HCT116 (cell line): ENCODE measurements around the gene IL17RA. TPM values are rescaled to one million over a fixed set of nuclear protein-coding genes. Genes with fewer than 3 reads are reported as not detected.

Source experiments
- ATAC-seq: fragments of 200-7000 bp; cut with Tn5 transposase; 2 replicates; pipeline ENCODE4 v1.9.1; 2020; ENCODE audit warnings: mild to moderate bottlenecking, moderate library complexity
- BruUV-seq: library from RNA; stranded (reverse); fragments of 400-500 nt; replicated peaks from 2 replicates; lab custom pipeline; 2021; lab: Mats Ljungman, UMichigan
- CTCF ChIA-PET: fragments of 300-600 bp; sonication (Branson Sonifier 250); formaldehyde crosslinking; loops from one replicate; lab custom pipeline; 2021; ENCODE audit warnings: antibody characterized with exemption; lab: Charles Lee
- POLR2A ChIA-PET: fragments of 300-600, 350-600 bp; sonication (Branson Sonifier 250); formaldehyde crosslinking; loops from one replicate; lab custom pipeline; 2021; ENCODE audit warnings: antibody characterized with exemption; lab: Charles Lee
- RAD21 ChIA-PET, 2 experiments: fragments of 300-600 bp; sonication (Branson Sonifier 250); formaldehyde crosslinking; loops; one replicate each; lab custom pipeline; 2023; ENCODE audit warnings: low total read pairs in 2 of 2; ENCODE audit not compliant: uncharacterized antibody in 2 of 2, unreplicated experiment in 2 of 2, low non-redundant PET in 1 of 2; lab: Charles Lee
- DNase-seq: peaks from one replicate; pipeline ENCODE4 v3.0.0-alpha.2; 2010; ENCODE audit warnings: low read depth, low spot score
- H2AFZ ChIP-seq: fragments of 200-600 bp; shearing (Covaris generic), sonication (generic); 2 replicates; pipeline ENCODE4 v1.6.1; 2017; ENCODE audit warnings: low read depth, mixed run types, mixed read lengths, antibody characterized with exemption, low read length; ENCODE audit not compliant: poor library complexity, severe bottlenecking
- H3K27ac ChIP-seq: 2 replicates; pipeline ENCODE4 v1.5.1; 2012; ENCODE audit warnings: low read depth, low read length
- H3K27me3 ChIP-seq: fragments of 200-600 bp; sonication (generic); 2 replicates; pipeline ENCODE4 v1.6.1; 2016; ENCODE audit warnings: mixed run types, low read length, mixed read lengths; ENCODE audit not compliant: insufficient read depth
- H3K36me3 ChIP-seq, 2 experiments: fragments of 200-500 bp in 1 of 2; fragments of 200-600 bp in 1 of 2; sonication (Bioruptor generic) in 1 of 2; sonication (generic) in 1 of 2; 2 replicates each; pipeline versions ENCODE4 v1.5.1 to v1.6.1; 2014 to 2016; ENCODE audit warnings: low read length in 2 of 2, inconsistent platforms in 1 of 2, mixed read lengths in 1 of 2, mixed run types in 1 of 2; ENCODE audit not compliant: insufficient read depth in 2 of 2, control insufficient read depth in 1 of 2
- H3K4me1 ChIP-seq, 2 experiments: fragments of 200-600 bp in 1 of 2; sonication (generic) in 1 of 2; 2 replicates each; pipeline versions ENCODE4 v1.5.1 to v1.6.1; 2012 to 2017; ENCODE audit warnings: low read length in 2 of 2, inconsistent platforms in 1 of 2, mild to moderate bottlenecking in 1 of 2, mixed read lengths in 1 of 2, mixed run types in 1 of 2, moderate library complexity in 1 of 2; ENCODE audit not compliant: insufficient read depth in 2 of 2, control insufficient read depth in 1 of 2
- H3K4me2 ChIP-seq: fragments of 200-600 bp; sonication (generic); 2 replicates; pipeline ENCODE4 v1.6.1; 2017; ENCODE audit warnings: mixed run types, low read length, mixed read lengths
- H3K4me3 ChIP-seq, 2 experiments: fragments of 200-600 bp in 1 of 2; sonication (generic) in 1 of 2; replicated peaks in 1 of 2; 2 replicates each; pipeline ENCODE4 v1.5.1; 2011 to 2016; ENCODE audit warnings: low read length in 2 of 2, control low read depth in 1 of 2, low read depth in 1 of 2, mild to moderate bottlenecking in 1 of 2, mixed read lengths in 1 of 2, mixed run types in 1 of 2
- H3K79me2 ChIP-seq: fragments of 200-600 bp; sonication (generic); 2 replicates; pipeline ENCODE4 v1.6.1; 2017; ENCODE audit warnings: mild to moderate bottlenecking, mixed run types, low read length, moderate library complexity, mixed read lengths; ENCODE audit not compliant: insufficient read depth
- H3K9ac ChIP-seq: fragments of 200-600 bp; sonication (generic); 2 replicates; pipeline ENCODE4 v1.6.1; 2016; ENCODE audit warnings: low read length, mixed read lengths
- H3K9me2 ChIP-seq: fragments of 200-600 bp; sonication (generic), shearing (Covaris generic); 2 replicates; pipeline ENCODE4 v1.6.1; 2017; ENCODE audit warnings: mixed run types, mild to moderate bottlenecking, moderate library complexity; ENCODE audit not compliant: insufficient read depth
- H3K9me3 ChIP-seq, 2 experiments: fragments of 200-500 bp in 1 of 2; fragments of 200-600 bp in 1 of 2; sonication (Bioruptor generic) in 1 of 2; sonication (generic) in 1 of 2; 2 replicates each; pipeline ENCODE4 v1.6.1; 2014 to 2017; ENCODE audit warnings: low read length in 2 of 2, mixed read lengths in 2 of 2, inconsistent platforms in 1 of 2, low read depth in 1 of 2, mild to moderate bottlenecking in 1 of 2, mixed run types in 1 of 2, moderate library complexity in 1 of 2; ENCODE audit not compliant: control insufficient read depth in 1 of 2, insufficient read depth in 1 of 2
- H4K20me1 ChIP-seq: fragments of 200-600 bp; sonication (generic), shearing (Covaris generic); 2 replicates; pipeline ENCODE4 v1.6.1; 2017; ENCODE audit warnings: mixed run types, mild to moderate bottlenecking, moderate library complexity; ENCODE audit not compliant: insufficient read depth
- CEBPB ChIP-seq: IDR thresholded peaks from 2 replicates; pipeline ENCODE4 v1.6.1; 2012; ENCODE audit warnings: low read depth
- ELF1 ChIP-seq: IDR thresholded peaks from 2 replicates; pipeline ENCODE4 v1.6.1; 2012; ENCODE audit warnings: low read depth, borderline replicate concordance
- EZH2phosphoT487 ChIP-seq: fragments of 200-600 bp; IDR thresholded peaks from 2 replicates; pipeline ENCODE4 v1.6.1; 2018; ENCODE audit warnings: antibody characterized with exemption, borderline replicate concordance
- JUND ChIP-seq: IDR thresholded peaks from 2 replicates; pipeline ENCODE4 v1.6.1; 2012
- POLR2A ChIP-seq: IDR thresholded peaks from 2 replicates; pipeline ENCODE4 v1.7.0; 2011; ENCODE audit warnings: borderline replicate concordance; ENCODE audit not compliant: insufficient read depth, insufficient read length; ENCODE audit errors: extremely low read depth
- SIN3A ChIP-seq: IDR thresholded peaks from 2 replicates; pipeline ENCODE4 v1.6.1; 2012; ENCODE audit warnings: low read depth
- ZNF274 ChIP-seq: fragments of 200-500 bp; sonication (Bioruptor generic); IDR thresholded peaks from 2 replicates; pipeline ENCODE4 v1.6.1; 2014; ENCODE audit warnings: mild to moderate bottlenecking, low read depth, low read length, inconsistent platforms
- intact Hi-C: fragments of 100-400 bp; cut with micrococcal nuclease; formaldehyde crosslinking; loops from 2 replicates; pipeline ENCODE4 v1.10.0; 2022
- total RNA-seq: library from RNA; stranded (reverse); gene quantifications from one replicate; pipeline ENCODE4 v1.2.1, GENCODE V29; 2021; ENCODE audit not compliant: unreplicated experiment
- TF ChIP-seq, protein P1 (sequence below): IDR thresholded peaks from 2 replicates; pipeline ENCODE4 v1.6.1; 2011; ENCODE audit warnings: mild to moderate bottlenecking, low read length, moderate library complexity; ENCODE audit not compliant: insufficient replicate concordance; ENCODE audit errors: extremely low read depth
- TF ChIP-seq, protein P2 (sequence below), 3 experiments: fragments of 200-600 bp in 1 of 3; sonication (generic) in 1 of 3; IDR thresholded peaks in 2 of 3; conservative IDR thresholded peaks in 1 of 3; 2 replicates each; pipeline ENCODE4 v1.5.1; 2012 to 2017; ENCODE audit warnings: low read depth in 2 of 3, low read length in 2 of 3, antibody characterized with exemption in 1 of 3, borderline replicate concordance in 1 of 3, control low read depth in 1 of 3, mild to moderate bottlenecking in 1 of 3, mixed read lengths in 1 of 3, mixed run types in 1 of 3, moderate library complexity in 1 of 3; ENCODE audit not compliant: insufficient read depth in 1 of 3

IL17RA gene
- total RNA-seq, 1 experiment from 2014 or later = 17.3 TPM

DNA sequence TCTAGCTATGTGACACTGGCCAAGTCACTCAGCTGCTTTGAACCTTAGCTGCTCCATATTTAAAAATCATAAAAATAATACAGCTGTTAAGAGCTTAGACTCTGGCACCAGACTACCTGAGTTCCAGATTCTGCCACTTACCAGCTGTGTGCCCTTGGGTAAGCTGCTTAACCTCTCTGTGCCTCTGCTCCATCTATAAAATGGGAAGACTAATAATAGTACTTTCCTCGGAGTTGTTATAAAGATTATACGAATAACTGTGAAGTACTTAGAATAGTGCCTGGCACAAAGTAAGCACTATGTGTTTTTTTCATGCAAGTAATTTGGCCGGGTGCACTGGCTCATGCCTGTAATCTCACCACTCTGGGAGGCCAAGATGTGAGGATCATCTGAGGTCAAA lies 72.9 kb downstream of the IL17RA start:
- CTCF ChIA-PET = interaction anchor here (1.4 to 11.1 kb wide), 2 partner anchors 15 to 344 kb away, joined by 3 to 125 read pairs; no protein-coding TSS in a partner anchor
- Histone ChIP-seq H3K36me3 (peaks cover 2 to 8% of the 10 kb centered on the region in 2 experiments; a peak in 1 of 4 replicates), H3K9me2 (no peaks in the 10 kb centered on the region), H3K4me3 (peak overlapping the region; percentile 71 to 78), H3K27ac (peak overlapping the region; percentile 94), H3K27me3 (no peaks in the 10 kb centered on the region), H2AFZ (no peak overlapping the region), H3K9me3 (no peaks in the 10 kb centered on the region), H3K9ac (peak overlapping the region; percentile 93), H4K20me1 (no peaks in the 10 kb centered on the region), H3K4me2 (peak overlapping the region; percentile 82), H3K79me2 (peaks cover 62% of the 10 kb centered on the region), H3K4me1 (peaks cover 16 to 31% of the 10 kb centered on the region in 2 experiments)
- no peak for TF ChIP-seq POLR2A
- TF ChIP-seq ZNF274 = no peak
- TF ChIP-seq CEBPB = no peak
- TF ChIP-seq ELF1 = no peak
- TF ChIP-seq EZH2phosphoT487 = no peak
- TF ChIP-seq, protein P1, sequence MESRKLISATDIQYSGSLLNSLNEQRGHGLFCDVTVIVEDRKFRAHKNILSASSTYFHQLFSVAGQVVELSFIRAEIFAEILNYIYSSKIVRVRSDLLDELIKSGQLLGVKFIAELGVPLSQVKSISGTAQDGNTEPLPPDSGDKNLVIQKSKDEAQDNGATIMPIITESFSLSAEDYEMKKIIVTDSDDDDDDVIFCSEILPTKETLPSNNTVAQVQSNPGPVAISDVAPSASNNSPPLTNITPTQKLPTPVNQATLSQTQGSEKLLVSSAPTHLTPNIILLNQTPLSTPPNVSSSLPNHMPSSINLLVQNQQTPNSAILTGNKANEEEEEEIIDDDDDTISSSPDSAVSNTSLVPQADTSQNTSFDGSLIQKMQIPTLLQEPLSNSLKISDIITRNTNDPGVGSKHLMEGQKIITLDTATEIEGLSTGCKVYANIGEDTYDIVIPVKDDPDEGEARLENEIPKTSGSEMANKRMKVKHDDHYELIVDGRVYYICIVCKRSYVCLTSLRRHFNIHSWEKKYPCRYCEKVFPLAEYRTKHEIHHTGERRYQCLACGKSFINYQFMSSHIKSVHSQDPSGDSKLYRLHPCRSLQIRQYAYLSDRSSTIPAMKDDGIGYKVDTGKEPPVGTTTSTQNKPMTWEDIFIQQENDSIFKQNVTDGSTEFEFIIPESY = no peak
- TF ChIP-seq JUND = no peak
- TF ChIP-seq, protein P2, sequence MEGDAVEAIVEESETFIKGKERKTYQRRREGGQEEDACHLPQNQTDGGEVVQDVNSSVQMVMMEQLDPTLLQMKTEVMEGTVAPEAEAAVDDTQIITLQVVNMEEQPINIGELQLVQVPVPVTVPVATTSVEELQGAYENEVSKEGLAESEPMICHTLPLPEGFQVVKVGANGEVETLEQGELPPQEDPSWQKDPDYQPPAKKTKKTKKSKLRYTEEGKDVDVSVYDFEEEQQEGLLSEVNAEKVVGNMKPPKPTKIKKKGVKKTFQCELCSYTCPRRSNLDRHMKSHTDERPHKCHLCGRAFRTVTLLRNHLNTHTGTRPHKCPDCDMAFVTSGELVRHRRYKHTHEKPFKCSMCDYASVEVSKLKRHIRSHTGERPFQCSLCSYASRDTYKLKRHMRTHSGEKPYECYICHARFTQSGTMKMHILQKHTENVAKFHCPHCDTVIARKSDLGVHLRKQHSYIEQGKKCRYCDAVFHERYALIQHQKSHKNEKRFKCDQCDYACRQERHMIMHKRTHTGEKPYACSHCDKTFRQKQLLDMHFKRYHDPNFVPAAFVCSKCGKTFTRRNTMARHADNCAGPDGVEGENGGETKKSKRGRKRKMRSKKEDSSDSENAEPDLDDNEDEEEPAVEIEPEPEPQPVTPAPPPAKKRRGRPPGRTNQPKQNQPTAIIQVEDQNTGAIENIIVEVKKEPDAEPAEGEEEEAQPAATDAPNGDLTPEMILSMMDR (IDR thresholded peaks at IDR 0.05 in 2 of 3, conservative IDR thresholded peaks at IDR 0.05 in 1 of 3; ENCODE audit: borderline replicate concordance in 1 of 3, insufficient read depth in 1 of 3, low read depth in 2 of 3, low read length in 2 of 3) = no peak
- TF ChIP-seq SIN3A = no peak
- TSS peak; percentile 59 for BruUV-seq
- DNase-seq (no peak), ATAC-seq (no peak)
- POLR2A ChIA-PET = interaction anchor here (1.0 to 2.3 kb wide), 2 partner anchors 13 to 14 kb away, joined by 3 to 7 read pairs; no protein-coding TSS in a partner anchor
- RAD21 ChIA-PET = interaction anchor here (0.8 to 1.0 kb wide), 3 partner anchors 14 to 56 kb away, joined by 3 read pairs; no protein-coding TSS in a partner anchor
- intact Hi-C loops = loop anchor here (5.0 kb wide), 1 partner anchor 345 kb away; no protein-coding TSS in a partner anchor
